Measurements from ENCODE around the gene SLC34A1. TPM values are rescaled to one million over a fixed set of nuclear protein-coding genes. Genes with fewer than 3 reads are reported as not detected.
A peak's percentile ranks its signal among the peaks of the same experiment; 100 is the strongest.

Gene SLC34A1
- total and polyA plus RNA-seq, 4 experiments from 2014 or later = 0.11 TPM; not detected in 3

DNA sequence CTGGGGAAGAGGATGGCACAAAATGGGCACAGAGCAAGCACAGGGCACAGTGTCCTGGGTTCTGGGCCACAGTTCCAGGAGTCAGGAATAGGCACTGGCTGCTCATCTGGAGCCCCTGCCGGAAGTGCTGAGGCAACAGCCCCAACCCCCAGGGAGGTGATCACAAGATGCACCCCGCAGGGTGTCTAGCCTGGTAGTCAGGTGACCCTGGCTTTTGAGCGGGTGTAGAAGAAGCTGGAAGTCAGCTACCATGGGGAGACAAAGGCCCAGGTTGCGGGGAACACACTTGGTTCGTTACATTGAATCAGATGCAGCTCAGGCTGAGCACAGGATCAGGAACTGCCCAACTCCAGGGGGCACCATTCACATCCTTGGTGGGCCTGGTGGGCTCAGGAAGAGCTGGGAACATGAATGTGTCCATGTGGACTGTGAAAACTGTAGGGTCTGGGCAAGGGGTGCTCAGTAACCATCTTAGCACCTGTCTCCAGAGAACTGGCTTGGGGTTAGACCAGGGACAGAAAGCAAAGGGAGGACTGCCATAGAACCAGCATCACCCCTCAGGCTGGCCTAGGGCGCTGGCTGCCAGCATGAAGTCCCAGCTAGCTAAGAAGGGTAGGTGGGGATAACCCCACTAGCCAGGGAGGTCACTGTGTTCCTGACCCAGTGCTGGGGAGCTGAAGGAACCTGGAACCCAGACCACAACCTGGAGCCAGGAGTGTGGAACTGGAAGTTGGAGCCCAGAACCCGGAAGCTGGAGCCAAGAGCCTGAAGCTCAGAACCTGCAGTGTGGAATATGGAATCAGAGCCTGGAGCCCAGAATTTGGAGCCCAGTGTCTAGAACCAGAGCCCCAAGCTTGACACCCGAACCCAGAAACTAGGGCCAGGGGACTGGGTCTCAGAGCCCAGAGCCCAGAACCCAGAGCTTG is 6.1 kb upstream of the SLC34A1 start:
- peak overlapping the region in 5 of 7 donors; percentile 6 to 64 (median 55) for H3K27ac Mint-ChIP-seq
- Histone ChIP-seq H3K9me3 (ENCODE audit: control insufficient read depth in 1 of 2, low read length in 2 of 2) (no peaks in the 10 kb centered on the region), H3K27ac (ENCODE audit: low read depth, low read length) (no peak overlapping the region), H3K27me3 (ENCODE audit: insufficient read depth, low read length) (no peaks in the 10 kb centered on the region), H3K4me1 (ENCODE audit: insufficient read depth, low read length) (peaks cover 41% of the 10 kb centered on the region), H3K36me3 (ENCODE audit: insufficient read depth, low read length) (peaks cover 5% of the 10 kb centered on the region), H3K4me3 (ENCODE audit: low read length in 2 of 2) (no peak overlapping the region)
- DNase-seq = no peak
- ChIA-PET CTCF (ENCODE audit: partially characterized antibody) (interaction anchor here (0.8 to 3.0 kb wide), 10 partner anchors 8 to 79 kb away, joined by 3 to 30 read pairs (median 5); no protein-coding TSS in a partner anchor), POLR2A (ENCODE audit: partially characterized antibody) (interaction anchor here (0.6 to 2.5 kb wide), 12 partner anchors 7 to 78 kb away, joined by 3 to 18 read pairs (median 4); partner anchors contain the start of genes GRK6, PRR7 and RGS14)
- no peaks in the 10 kb centered on the region for H3K27me3 Mint-ChIP-seq
- no peaks in the 10 kb centered on the region for H3K9me3 Mint-ChIP-seq
- H3K4me1 Mint-ChIP-seq = peaks cover 20 to 62% (median 35%) of the 10 kb centered on the region in 4 donors
- peaks cover 0 to 9% of the 10 kb centered on the region in 2 donors for H3K36me3 Mint-ChIP-seq
- intact Hi-C loops (cut with micrococcal nuclease) = no loop called here
- H3K4me3 Mint-ChIP-seq = no peak overlapping the region

- Histone ChIP-seq H3K27me3 (ENCODE audit: insufficient read depth, low read length) (no peaks in the 10 kb centered on the region), H3K4me3 (ENCODE audit: low read length in 2 of 2) (no peak overlapping the region), H3K36me3 (ENCODE audit: insufficient read depth, low read length) (no peaks in the 10 kb centered on the region), H3K4me1 (ENCODE audit: insufficient read depth, low read length) (peaks cover 30% of the 10 kb centered on the region), H3K27ac (ENCODE audit: low read depth, low read length) (no peak overlapping the region), H3K9me3 (ENCODE audit: control insufficient read depth in 1 of 2, low read length in 2 of 2) (no peaks in the 10 kb centered on the region)
- DNase-seq = peak in 1 of 5 donors; percentile 42
- H3K4me1 Mint-ChIP-seq = peaks cover 15 to 54% (median 29%) of the 10 kb centered on the region in 4 donors
- peak overlapping the region; percentile 2 to 87 (median 68) for H3K27ac Mint-ChIP-seq
- no peaks in the 10 kb centered on the region for H3K27me3 Mint-ChIP-seq
- CTCF ChIA-PET (ENCODE audit: partially characterized antibody) = interaction anchor here (0.8 to 3.0 kb wide), 12 partner anchors 10 to 78 kb away, joined by 3 to 30 read pairs (median 4); no protein-coding TSS in a partner anchor
- H3K4me3 Mint-ChIP-seq = peak overlapping the region in 4 of 8 donors; percentile 7 to 69 (median 56)
- peaks cover 0 to 1% (median 0%) of the 10 kb centered on the region in 8 donors for H3K9me3 Mint-ChIP-seq
- POLR2A ChIA-PET (ENCODE audit: partially characterized antibody) = interaction anchor here (0.9 to 2.5 kb wide), 13 partner anchors 8 to 77 kb away, joined by 3 to 18 read pairs (median 4); partner anchors contain the start of genes GRK6, PRR7 and RGS14
- peaks cover 0 to 5% of the 10 kb centered on the region in 2 donors for H3K36me3 Mint-ChIP-seq
- intact Hi-C loops (cut with micrococcal nuclease) = loop anchor here (1.0 kb wide), 1 partner anchor 10 kb away; no protein-coding TSS in a partner anchor
These were observed 5.0 kb upstream of the SLC34A1 start for GRCh38 chr5:177378884-177379883.

DNA sequence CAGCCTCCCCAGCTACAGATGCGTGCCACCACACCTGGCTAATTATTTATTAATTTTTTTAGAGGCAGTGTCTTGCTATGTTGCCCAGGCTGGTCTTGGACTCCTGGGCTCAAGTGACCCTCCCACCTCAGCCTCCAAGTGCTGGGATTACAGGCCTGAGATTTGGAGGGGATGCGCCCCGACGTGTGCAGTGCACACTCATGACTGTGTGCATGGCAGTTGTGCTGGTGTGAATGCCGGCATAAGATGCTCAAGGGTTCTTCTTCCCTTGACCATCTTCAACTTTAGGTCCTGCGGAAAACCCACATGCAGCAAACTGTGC is 3.5 kb upstream of the SLC34A1 start:
- peaks cover 0 to 1% (median 0%) of the 10 kb centered on the region in 8 donors for H3K9me3 Mint-ChIP-seq
- H3K36me3 Mint-ChIP-seq = no peaks in the 10 kb centered on the region
- Histone ChIP-seq H3K27me3 (ENCODE audit: insufficient read depth, low read length) (no peaks in the 10 kb centered on the region), H3K36me3 (ENCODE audit: insufficient read depth, low read length) (no peaks in the 10 kb centered on the region), H3K27ac (ENCODE audit: low read depth, low read length) (no peak overlapping the region), H3K4me3 (ENCODE audit: low read length in 2 of 2) (no peak overlapping the region), H3K9me3 (ENCODE audit: control insufficient read depth in 1 of 2, low read length in 2 of 2) (no peaks in the 10 kb centered on the region), H3K4me1 (ENCODE audit: insufficient read depth, low read length) (peaks cover 25% of the 10 kb centered on the region)
- H3K4me3 Mint-ChIP-seq = no peak overlapping the region
- no peaks in the 10 kb centered on the region for H3K27me3 Mint-ChIP-seq
- CTCF ChIA-PET (ENCODE audit: partially characterized antibody) = interaction anchor here (0.8 kb wide), 2 partner anchors 10 to 13 kb away, joined by 3 to 4 read pairs; no protein-coding TSS in a partner anchor
- H3K4me1 Mint-ChIP-seq = peaks cover 11 to 51% (median 24%) of the 10 kb centered on the region in 4 donors
- POLR2A ChIA-PET (ENCODE audit: partially characterized antibody) = interaction anchor here (1.5 to 2.1 kb wide), 2 partner anchors 45 to 65 kb away, joined by 4 to 5 read pairs; partner anchors contain the start of gene GRK6
- intact Hi-C loops (cut with micrococcal nuclease) = no loop called here
- H3K27ac Mint-ChIP-seq = no peak overlapping the region
- DNase-seq = no peak

GRCh38 chr5:177382423-177383029 is 1.7 kb upstream of the SLC34A1 start:
- Histone ChIP-seq H3K4me3 (ENCODE audit: low read length in 2 of 2) (no peak overlapping the region), H3K27ac (ENCODE audit: low read depth, low read length) (no peak overlapping the region), H3K4me1 (ENCODE audit: insufficient read depth, low read length) (peaks cover 28% of the 10 kb centered on the region), H3K27me3 (ENCODE audit: insufficient read depth, low read length) (no peaks in the 10 kb centered on the region), H3K9me3 (ENCODE audit: control insufficient read depth in 1 of 2, low read length in 2 of 2) (no peaks in the 10 kb centered on the region), H3K36me3 (ENCODE audit: insufficient read depth, low read length) (no peaks in the 10 kb centered on the region)
- ChIA-PET CTCF (ENCODE audit: partially characterized antibody) (interaction anchor here (0.9 to 9.6 kb wide), 9 partner anchors 8 to 119 kb away, joined by 3 to 295 read pairs (median 5); partner anchors contain the start of gene PFN3), POLR2A (ENCODE audit: partially characterized antibody) (interaction anchor here (1.3 to 2.3 kb wide), 2 partner anchors 10 to 20 kb away, joined by 4 to 14 read pairs; no protein-coding TSS in a partner anchor)
- Mint-ChIP-seq H3K4me1 (peaks cover 11 to 58% (median 20%) of the 10 kb centered on the region in 4 donors), H3K9me3 (peaks cover 0 to 1% (median 0%) of the 10 kb centered on the region in 8 donors), H3K4me3 (no peak overlapping the region), H3K27ac (peak overlapping the region in 3 of 7 donors; percentile 42 to 90 (median 76)), H3K27me3 (no peaks in the 10 kb centered on the region), H3K36me3 (no peaks in the 10 kb centered on the region)
- intact Hi-C loops (cut with micrococcal nuclease) = no loop called here
- DNase-seq = peak in 1 of 5 donors; percentile 23

GRCh38 chr5:177383181-177383580 is 1.1 kb upstream of the SLC34A1 start:
- H3K4me3 ChIP-seq (ENCODE audit: low read length in 2 of 2) = no peak overlapping the region
- no peaks in the 10 kb centered on the region for H3K9me3 ChIP-seq (ENCODE audit: control insufficient read depth in 1 of 2, low read length in 2 of 2)
- Mint-ChIP-seq H3K4me3 (no peak overlapping the region), H3K4me1 (peaks cover 14 to 61% (median 23%) of the 10 kb centered on the region in 4 donors), H3K27me3 (no peaks in the 10 kb centered on the region), H3K9me3 (peaks cover 0 to 1% (median 0%) of the 10 kb centered on the region in 8 donors), H3K36me3 (no peaks in the 10 kb centered on the region), H3K27ac (no peak overlapping the region)
- POLR2A ChIA-PET (ENCODE audit: partially characterized antibody) = interaction anchor here (1.3 to 2.3 kb wide), 2 partner anchors 10 to 19 kb away, joined by 4 to 14 read pairs; no protein-coding TSS in a partner anchor
- CTCF ChIA-PET (ENCODE audit: partially characterized antibody) = interaction anchor here (0.9 to 9.6 kb wide), 10 partner anchors 8 to 118 kb away, joined by 3 to 295 read pairs (median 5); partner anchors contain the start of gene PFN3
- H3K27ac ChIP-seq (ENCODE audit: low read depth, low read length) = no peak overlapping the region
- no peaks in the 10 kb centered on the region for H3K36me3 ChIP-seq (ENCODE audit: insufficient read depth, low read length)
- no peaks in the 10 kb centered on the region for H3K27me3 ChIP-seq (ENCODE audit: insufficient read depth, low read length)
- H3K4me1 ChIP-seq (ENCODE audit: insufficient read depth, low read length) = peaks cover 35% of the 10 kb centered on the region
- intact Hi-C loops (cut with micrococcal nuclease) = no loop called here
- DNase-seq = peak in 1 of 5 donors; percentile 6

- no peaks in the 10 kb centered on the region for H3K27me3 Mint-ChIP-seq
- no peak overlapping the region for H3K4me3 ChIP-seq (ENCODE audit: low read length in 2 of 2)
- CTCF ChIA-PET (ENCODE audit: partially characterized antibody) = interaction anchor here (5.2 to 11.6 kb wide), 4 partner anchors 14 to 70 kb away, joined by 27 to 295 read pairs (median 206); partner anchors contain the start of gene PFN3
- H3K27ac ChIP-seq (ENCODE audit: low read depth, low read length) = no peak overlapping the region
- H3K27ac Mint-ChIP-seq = peak overlapping the region in 2 of 7 donors; percentile 16 to 81
- DNase-seq = no peak
- no peaks in the 10 kb centered on the region for H3K36me3 Mint-ChIP-seq
- peaks cover 0 to 1% (median 0%) of the 10 kb centered on the region in 8 donors for H3K9me3 Mint-ChIP-seq
- no peaks in the 10 kb centered on the region for H3K36me3 ChIP-seq (ENCODE audit: insufficient read depth, low read length)
- H3K4me1 ChIP-seq (ENCODE audit: insufficient read depth, low read length) = peaks cover 53% of the 10 kb centered on the region
- intact Hi-C loops (cut with micrococcal nuclease) = no loop called here
- H3K9me3 ChIP-seq (ENCODE audit: control insufficient read depth in 1 of 2, low read length in 2 of 2) = no peaks in the 10 kb centered on the region
- H3K4me1 Mint-ChIP-seq = peaks cover 32 to 72% (median 40%) of the 10 kb centered on the region in 4 donors
- POLR2A ChIA-PET (ENCODE audit: partially characterized antibody) = interaction anchor here (1.0 to 10.3 kb wide), 4 partner anchors 13 to 22 kb away, joined by 3 to 138 read pairs (median 6); partner anchors contain the start of gene PFN3
- H3K27me3 ChIP-seq (ENCODE audit: insufficient read depth, low read length) = no peaks in the 10 kb centered on the region
- H3K4me3 Mint-ChIP-seq = peak overlapping the region in 5 of 8 donors; percentile 13 to 74 (median 35)
These were observed 1.5 kb downstream of the SLC34A1 start for GRCh38 chr5:177385720-177386119.

All from CD4-positive, alpha-beta memory T cell (primary cell).